Fibroblast of skin of left quadriceps (primary cell): Measurements from ENCODE around the gene PARD3.
"Not testable (repeated sequence)": the region's sequence is repeated elsewhere in the genome, so short reads cannot be mapped to it uniquely, and the experiment has no call there.

Source experiments
- DNase-seq, 2 experiments: peaks; one replicate each; pipeline ENCODE4 v3.0.0-alpha.2; 2013; ENCODE audit warnings: low read depth in 2 of 2

The PARD3 gene

DNA sequence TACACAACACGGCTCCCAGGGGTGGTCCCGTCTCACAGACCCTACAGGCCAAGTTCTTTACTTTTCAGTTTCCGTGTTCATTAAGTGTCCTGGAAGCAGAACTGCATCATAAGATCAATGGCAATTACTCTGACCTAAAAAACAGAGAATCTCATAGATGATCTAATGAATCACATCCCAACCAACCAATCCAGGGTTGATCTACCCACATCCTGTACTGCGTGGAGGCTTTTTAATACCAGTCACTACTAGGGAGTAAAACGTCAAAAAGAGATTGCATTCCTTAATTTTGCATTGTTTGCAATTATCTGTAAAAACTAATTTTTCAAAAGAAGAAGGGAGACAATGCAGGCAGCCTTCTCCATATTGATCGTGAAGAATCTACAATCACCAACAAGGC is 72.6 kb downstream of the PARD3 start:
- DNase-seq: no peak

- not testable (repeated sequence) for DNase-seq
Measured at GRCh38 chr10:34741087-34741486, 74.0 kb downstream of the PARD3 start.

GRCh38 chr10:34740321-34740720 is 74.8 kb downstream of the PARD3 start:
- DNase-seq: no peak

DNA sequence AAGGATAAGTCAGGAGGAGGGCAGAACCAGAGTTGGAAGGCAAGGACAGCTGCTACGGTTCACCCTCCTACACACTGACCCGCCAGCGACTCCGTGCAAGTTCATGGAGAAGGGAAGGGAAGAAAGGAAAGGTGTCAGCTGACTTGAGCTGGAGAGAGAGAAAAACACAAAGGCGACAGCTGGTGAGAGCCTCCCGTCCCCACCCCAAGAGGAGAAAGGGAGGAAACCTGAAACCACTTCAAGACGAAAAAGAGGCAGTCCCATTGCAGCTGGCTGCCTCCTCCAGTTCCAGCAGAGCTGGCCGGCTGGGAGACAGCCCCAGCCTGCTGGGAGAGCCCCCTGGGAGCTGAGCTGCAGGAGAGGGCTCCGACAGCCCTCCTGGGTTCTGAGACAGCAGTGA is 75.2 kb downstream of the PARD3 start:
- no peak for DNase-seq

DNA sequence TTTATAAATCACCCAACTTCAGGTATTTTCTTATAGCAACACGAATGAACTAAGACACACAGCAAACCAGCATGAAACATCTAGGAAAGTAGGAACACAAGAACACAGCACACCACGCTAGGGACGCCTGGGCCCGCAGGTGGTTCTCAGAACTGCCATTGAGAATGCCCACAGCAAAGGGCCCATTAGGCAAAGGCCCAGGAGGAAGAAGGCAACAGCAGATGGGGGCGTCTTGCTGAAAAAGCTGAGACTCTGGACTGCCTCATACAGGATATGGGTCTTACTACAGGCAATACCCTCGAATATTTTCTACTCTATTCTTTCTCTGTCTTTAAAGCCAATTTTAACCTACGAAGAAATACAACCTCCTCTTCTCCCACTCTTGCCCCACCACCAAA is 77.3 kb downstream of the PARD3 start:
- no peak for DNase-seq

GRCh38 chr10:34736976-34737771 is 77.9 kb downstream of the PARD3 start:
- DNase-seq: no peak

- no peak for DNase-seq
Measured at GRCh38 chr10:34734918-34735317, 80.2 kb downstream of the PARD3 start.

GRCh38 chr10:34732926-34733325 is 82.2 kb downstream of the PARD3 start:
- no peak for DNase-seq

DNA sequence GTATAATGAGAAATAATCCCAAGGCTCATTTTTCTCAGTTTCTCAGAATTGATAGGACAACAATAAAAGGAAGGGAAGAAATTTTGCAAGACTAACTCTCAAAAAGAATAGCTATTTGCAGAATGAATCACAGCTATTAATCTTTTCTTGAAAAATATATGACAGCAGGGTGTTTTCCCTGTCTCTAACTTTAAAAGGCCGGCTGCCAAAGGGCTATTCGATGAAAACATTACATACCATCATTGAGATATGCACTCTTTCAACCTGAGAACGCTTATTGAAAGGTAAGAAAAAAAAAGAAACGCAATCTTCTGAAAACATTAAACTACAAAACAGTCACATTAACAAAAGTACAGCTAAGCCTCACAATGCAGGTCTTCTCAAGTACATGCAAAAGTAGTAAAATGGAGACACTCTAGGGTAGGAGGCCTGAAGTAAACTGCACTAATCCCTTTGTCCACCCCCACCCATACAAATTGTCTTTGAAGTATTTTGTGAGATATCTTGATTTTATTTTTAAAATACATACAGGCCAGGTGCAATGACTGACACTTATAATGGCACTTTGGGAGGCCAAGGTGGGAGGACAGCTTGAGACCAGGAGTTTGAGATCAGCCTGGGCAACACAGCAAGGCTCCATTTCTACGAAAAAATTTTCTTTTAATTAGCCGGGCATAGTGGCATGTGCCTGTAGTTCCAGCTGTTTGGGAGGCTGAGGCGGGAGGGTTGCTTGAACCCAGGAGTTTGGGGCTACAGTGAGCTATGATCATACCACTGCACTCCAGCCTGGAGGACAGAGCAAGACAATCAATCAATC is 83.0 kb downstream of the PARD3 start:
- peak; percentile 48 to 52 for DNase-seq

DNA sequence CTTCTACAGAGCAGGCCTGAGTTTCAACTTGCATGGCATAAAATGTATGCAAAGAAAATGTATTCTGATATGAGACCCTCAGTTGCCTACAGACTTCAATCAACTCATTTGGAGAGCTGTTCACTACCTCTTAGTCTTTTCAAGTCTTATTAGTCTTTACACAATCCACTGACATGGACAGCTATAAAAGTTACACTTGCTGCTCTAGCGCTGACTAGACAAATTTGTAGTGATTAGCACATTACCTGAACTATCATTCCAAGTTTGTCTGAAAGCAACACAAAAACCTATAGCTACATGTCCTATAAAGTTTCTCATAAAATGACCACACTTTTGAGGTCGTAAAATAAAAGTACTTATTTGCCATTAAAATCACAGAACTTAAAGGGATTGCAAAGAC is 83.9 kb downstream of the PARD3 start:
- DNase-seq: no peak

GRCh38 chr10:34730726-34731125 is 84.4 kb downstream of the PARD3 start:
- no peak for DNase-seq

- DNase-seq: no peak
Measured at GRCh38 chr10:34729619-34730018, 85.5 kb downstream of the PARD3 start.

- no peak for DNase-seq
Measured at GRCh38 chr10:34728361-34728760, 86.7 kb downstream of the PARD3 start.

DNA sequence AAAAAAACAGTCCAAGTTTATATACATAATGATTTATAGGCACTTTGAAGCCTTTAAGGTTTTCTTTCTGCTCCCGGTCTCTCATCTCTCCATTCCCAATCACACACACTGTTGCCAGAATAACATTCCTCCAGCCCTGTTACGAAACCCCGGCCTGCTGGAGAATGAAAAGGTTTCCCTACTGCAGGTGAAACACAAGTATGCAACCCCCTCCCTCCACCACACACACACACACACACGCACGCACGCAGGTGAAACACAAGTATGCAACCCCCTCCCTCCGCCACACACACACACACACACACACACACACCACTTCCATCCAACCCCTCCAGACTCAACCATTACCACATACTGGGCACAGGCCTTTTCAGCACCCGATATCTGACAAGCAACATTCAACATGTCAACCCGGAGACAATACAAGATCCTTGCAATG is 87.5 kb downstream of the PARD3 start:
- DNase-seq: no peak

- no peak for DNase-seq
Measured at GRCh38 chr10:34726862-34727261, 88.2 kb downstream of the PARD3 start.

DNA sequence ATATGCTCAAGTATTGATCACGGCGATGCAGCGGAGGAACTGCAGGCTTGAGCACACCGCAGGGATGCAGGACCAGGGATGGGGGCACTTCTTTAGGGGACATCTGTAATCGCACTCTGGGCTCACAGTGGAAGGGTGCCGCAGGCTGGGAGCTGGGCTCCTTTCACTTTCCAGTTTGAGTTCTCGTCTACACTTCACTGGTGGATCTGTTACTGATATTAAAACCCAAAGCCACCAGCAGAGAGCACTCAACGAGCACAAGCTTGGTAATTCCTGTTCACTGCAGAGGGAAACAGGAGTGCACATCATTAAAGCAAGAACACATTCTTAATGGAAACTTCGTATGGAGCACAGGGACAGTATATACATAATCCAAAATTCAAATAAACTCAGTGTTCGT is 91.3 kb downstream of the PARD3 start:
- DNase-seq: no peak

- DNase-seq: no peak
Measured at GRCh38 chr10:34722404-34722803, 92.7 kb downstream of the PARD3 start.

DNA sequence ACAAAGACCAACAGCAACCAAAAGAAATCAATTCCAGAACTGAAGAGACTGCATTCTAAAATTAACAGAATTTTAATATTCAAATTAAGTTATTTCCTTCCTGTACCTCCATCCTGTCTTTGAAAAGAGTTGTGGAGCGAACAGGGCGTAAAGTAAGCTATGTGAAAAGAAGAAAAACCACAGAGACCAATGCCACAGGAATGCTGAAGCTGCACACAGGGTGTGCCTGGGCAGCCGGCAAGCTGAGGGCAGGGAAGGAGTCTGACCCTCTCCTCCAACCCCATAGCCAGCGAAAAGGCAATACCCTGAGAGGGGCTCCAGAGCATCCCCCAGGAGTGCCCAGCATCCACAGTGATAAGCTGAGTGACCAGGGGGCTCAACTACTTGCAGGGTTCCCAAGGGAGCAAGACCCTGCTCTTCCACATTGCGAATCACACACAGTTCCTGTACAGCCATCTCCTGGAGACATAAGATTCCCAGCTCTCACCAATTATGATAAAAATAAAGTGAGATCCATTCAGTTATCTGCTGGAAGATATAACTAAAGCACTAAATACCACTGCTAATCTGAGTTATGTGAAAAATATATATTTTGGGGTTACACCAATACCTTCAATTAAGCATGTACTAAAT is 93.8 kb downstream of the PARD3 start:
- DNase-seq: no peak

DNA sequence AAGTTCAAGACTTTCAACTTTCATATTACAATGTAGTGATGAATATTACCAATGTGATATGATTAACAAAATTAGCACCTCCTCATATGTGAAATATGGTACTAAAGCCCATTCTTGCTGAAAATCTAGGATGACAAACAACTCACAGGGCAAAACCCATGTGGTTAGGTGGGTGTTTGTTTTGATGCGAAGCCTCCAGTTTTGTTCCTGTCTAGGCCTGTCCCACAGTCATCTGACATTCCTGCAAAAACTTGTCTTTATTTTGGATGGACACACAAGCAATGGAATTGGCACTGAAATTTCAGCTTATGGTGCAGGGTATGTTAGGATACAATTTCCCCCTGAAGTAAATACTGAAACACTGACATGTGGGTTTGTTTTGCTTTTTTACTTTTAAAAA is 95.3 kb downstream of the PARD3 start:
- DNase-seq: no peak

GRCh38 chr10:34719328-34719727 is 95.8 kb downstream of the PARD3 start:
- no peak for DNase-seq

DNA sequence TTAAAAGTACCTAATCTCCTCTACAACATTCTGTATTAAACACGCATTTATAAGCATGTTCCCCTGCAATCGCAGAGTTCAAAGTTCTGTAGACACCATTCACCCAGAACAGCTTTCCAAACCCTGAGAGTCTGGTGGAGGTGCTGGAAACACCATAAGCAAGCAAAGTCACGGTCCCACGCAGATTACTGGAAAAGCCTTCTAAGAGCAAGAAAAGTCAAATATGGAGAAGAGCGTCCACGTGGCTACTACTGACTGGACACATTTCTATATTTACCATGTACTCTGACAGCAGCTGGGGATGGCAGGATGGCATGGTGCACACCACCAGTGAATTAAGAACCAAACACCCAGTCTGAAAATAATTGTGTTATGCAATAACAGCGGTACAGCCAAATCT is 97.7 kb downstream of the PARD3 start:
- no peak for DNase-seq

GRCh38 chr10:34716958-34717357 is 98.1 kb downstream of the PARD3 start:
- no peak for DNase-seq

DNA sequence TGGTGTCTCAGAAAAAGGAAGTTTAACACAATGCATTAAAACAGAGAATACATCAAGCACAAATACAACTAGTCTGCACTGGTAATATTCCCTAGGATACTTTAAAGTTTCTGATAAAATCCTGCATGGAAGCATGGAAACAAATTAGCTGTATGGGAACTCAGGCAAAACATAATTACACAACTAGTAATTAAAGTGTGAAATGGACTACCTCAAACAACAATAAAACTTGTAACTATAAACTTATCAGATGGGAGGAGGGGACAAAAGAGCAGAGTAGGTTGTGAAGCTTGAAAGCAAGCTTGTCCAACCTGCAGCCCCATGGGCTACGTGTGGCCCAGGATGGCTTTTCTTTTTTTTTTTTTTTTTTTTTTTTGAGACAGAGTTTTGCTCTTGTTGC is 98.9 kb downstream of the PARD3 start:
- no peak for DNase-seq
